ENCODE results near the gene IFT27.

The IFT27 gene

DNA sequence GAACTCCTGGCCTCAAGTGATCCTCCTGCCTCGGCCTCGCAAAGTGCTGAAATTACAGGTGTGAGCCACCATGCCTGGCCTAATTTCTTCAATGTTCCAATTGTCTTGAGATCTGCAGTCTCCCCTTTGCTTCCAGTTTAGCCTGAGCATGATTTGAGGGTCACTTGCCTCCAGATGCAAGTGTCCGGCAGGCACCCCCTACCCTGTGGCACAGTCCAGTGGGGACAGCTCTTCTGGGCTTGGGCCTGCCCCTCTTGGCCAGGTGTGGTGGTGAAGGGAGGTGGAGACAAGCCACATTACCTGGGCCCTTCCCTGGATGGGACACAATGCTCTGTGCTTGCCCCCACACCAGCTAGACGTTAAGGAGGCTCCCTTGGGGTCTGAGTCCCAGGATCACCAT, 51.1 kb downstream of the IFT27 start:
- no peak for DNase-seq (ENCODE audit: low read depth)

DNA sequence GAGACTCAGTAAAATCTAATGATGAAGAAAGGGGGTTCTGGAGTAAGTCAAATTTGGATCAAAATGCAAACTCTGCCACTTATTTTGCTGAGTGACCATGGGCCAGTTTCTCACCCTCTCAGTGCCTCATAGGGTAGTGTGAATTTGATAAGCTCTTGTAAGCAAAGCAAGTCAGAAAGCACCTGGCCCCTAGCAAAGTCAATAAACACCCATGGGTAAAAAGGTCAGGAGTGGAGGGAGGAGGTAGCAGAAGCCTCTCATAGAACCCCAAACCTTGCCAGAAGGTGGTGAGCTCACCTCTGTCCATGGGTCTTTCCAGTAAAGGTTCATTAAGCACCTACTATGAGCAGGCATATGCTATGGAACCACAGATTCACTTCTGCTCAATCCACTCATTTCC, 53.9 kb downstream of the IFT27 start:
- DNase-seq (ENCODE audit: low read depth): no peak

DNA sequence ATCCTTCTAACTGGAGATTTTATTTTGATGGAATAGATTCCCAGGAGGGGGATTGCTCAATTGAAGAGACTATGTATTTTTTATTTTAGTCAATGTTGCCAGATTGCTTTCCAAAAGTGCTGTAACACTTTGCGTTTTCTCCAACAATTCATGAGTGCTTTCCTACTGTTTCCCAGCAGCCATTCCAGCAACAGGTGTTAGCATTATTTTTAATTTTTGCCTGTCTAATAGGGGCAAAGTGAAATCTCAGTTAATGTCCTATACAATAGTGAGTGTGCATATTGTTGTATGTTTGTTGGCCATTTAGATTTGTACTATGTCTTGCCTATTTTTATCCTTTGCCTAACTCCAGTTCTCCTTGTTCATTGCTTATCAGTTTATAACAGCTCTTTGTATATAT, 60.3 kb downstream of the IFT27 start:
- no peak for DNase-seq (ENCODE audit: low read depth)

DNA sequence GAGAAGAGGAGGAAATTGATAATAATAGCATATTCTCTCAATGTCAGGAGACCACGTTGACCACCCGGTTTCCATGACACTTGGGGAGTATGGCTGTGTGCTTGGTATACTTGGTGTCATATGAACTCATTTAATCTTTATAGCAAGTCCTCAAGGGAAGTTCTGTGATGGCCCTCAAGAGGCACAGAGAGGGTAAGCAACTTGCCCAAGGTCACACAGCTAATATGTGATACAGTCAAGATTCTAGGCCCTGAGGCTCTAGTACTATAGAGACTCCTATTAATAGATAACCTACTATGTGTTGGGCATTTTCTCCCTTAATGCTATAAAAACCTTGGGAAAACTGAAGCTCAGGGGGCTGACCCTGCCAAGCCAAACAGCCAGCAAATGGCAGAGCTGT, 61.8 kb downstream of the IFT27 start:
- no peak for DNase-seq (ENCODE audit: low read depth)

DNA sequence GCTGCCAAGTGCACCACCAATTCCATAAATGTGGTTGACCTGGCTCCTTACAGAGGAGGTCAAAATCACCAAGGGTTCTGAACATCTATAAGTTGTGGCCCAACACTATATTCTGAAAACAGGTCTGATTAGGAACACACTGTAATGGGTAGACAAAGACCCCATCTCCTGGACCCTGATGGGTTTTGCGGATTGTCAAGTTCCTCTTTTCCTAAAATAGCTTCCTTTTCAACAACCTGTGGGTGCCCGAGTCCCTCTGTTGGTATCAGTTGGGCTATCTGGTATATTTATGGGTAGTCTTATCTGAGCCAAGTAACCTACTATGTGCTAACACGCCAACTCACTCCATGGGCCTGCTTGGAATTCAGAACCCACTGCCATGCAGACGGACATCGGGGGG, 62.5 kb downstream of the IFT27 start:
- no peak for DNase-seq (ENCODE audit: low read depth)
